Smooth muscle cell (in vitro differentiated cells): ENCODE measurements around the gene CIAO2A. TPM values are rescaled to one million over a fixed set of nuclear protein-coding genes. Genes with fewer than 3 reads are reported as not detected.

Experiments
- DNase-seq: peaks from one replicate; lab custom pipeline; 2025; ENCODE audit not compliant: unreplicated experiment; lab: John Stamatoyannopoulos, UW
- H2AFZ ChIP-seq: fragments of 200-600 bp; sonication (generic); 2 replicates; pipeline ENCODE4 v1.6.0; 2016; ENCODE audit warnings: antibody characterized with exemption, low read depth, mild to moderate bottlenecking
- H3F3A ChIP-seq: fragments of 200-600 bp; sonication (generic); 2 replicates; pipeline ENCODE4 v1.6.0; 2017; ENCODE audit warnings: antibody characterized with exemption, low read depth
- H3K27ac ChIP-seq: fragments of 200-600 bp; sonication (generic); 2 replicates; pipeline ENCODE4 v1.5.1; 2016; ENCODE audit warnings: low read depth, mild to moderate bottlenecking
- H3K27me3 ChIP-seq: fragments of 200-600 bp; sonication (generic); 2 replicates; pipeline ENCODE4 v1.6.1; 2016; ENCODE audit warnings: low read depth, mild to moderate bottlenecking
- H3K36me3 ChIP-seq: fragments of 200-600 bp; sonication (generic); 2 replicates; pipeline ENCODE4 v1.5.1; 2016; ENCODE audit warnings: low read depth
- H3K4me1 ChIP-seq: fragments of 200-600 bp; sonication (generic); 2 replicates; pipeline ENCODE4 v1.5.1; 2016; ENCODE audit warnings: low read depth
- H3K4me2 ChIP-seq: fragments of 200-600 bp; sonication (generic); 2 replicates; pipeline ENCODE4 v1.6.0; 2016; ENCODE audit warnings: mild to moderate bottlenecking
- H3K4me3 ChIP-seq: fragments of 200-600 bp; sonication (generic); 2 replicates; pipeline ENCODE4 v1.5.1; 2016; ENCODE audit warnings: mild to moderate bottlenecking
- H3K79me2 ChIP-seq: fragments of 200-600 bp; sonication (generic); 2 replicates; pipeline ENCODE4 v1.6.0; 2016; ENCODE audit warnings: low read depth, mild to moderate bottlenecking
- H3K9ac ChIP-seq: fragments of 200-600 bp; sonication (generic); 2 replicates; pipeline ENCODE4 v1.6.0; 2016; ENCODE audit warnings: low read depth
- H3K9me3 ChIP-seq: fragments of 200-600 bp; sonication (generic); replicated peaks from 2 replicates; pipeline ENCODE4 v1.5.1; 2016; ENCODE audit warnings: low read depth
- H4K20me1 ChIP-seq: fragments of 200-600 bp; sonication (generic); 2 replicates; pipeline ENCODE4 v1.6.0; 2016; ENCODE audit warnings: low read depth
- WGBS: methylation state at CpG from one replicate; pipeline ENCODE4 v1.1.7; 2016; ENCODE audit warnings: low lambda C conversion rate; 5-methylcytosine and 5-hydroxymethylcytosine counted together
- polyA plus RNA-seq: library from polyadenylated mRNA; unstranded; fragments of >200 nt; fragmentation: Nextera tagmentation; extraction: Ambion mirVana; gene quantifications from 2 replicates; pipeline ENCODE4 v1.2.1, GENCODE V29; 2016
- total RNA-seq: library from RNA; depleted of rRNA; stranded (reverse); fragments of >200 nt; gene quantifications from 2 replicates; pipeline ENCODE4 v1.2.3, GENCODE V29; 2014
- TF ChIP-seq, protein P1 (sequence below): fragments of 200-600 bp; sonication (generic); IDR thresholded peaks from 2 replicates; pipeline ENCODE4 v1.5.1; 2017; ENCODE audit warnings: borderline replicate concordance, mild to moderate bottlenecking, antibody characterized with exemption; ENCODE audit not compliant: insufficient read depth, poor library complexity, severe bottlenecking

The CIAO2A gene
- total RNA-seq = 123 and 130 TPM in 2 replicates
- 110 and 117 TPM in 2 replicates for polyA plus RNA-seq

GRCh38 chr15:64093627-64094417 lies at the start of gene CIAO2A:
Gene CIAO2A, minus strand, starts transcription at chr15:64093838. Its CDS starts 70 bp downstream, at chr15:64093768.
- peak within 1 kb of the TSS; percentile 90 for H2AFZ ChIP-seq
- peaks cover 26% of the 10 kb centered on the region for H4K20me1 ChIP-seq
- H3K4me2 ChIP-seq = peak within 1 kb of the TSS; percentile 87
- peaks cover 54% of the 10 kb centered on the region for H3K79me2 ChIP-seq
- H3K27ac ChIP-seq = peak within 1 kb of the TSS; percentile 62
- peaks cover 22% of the 10 kb centered on the region for H3K4me1 ChIP-seq
- H3F3A ChIP-seq = peaks cover 12% of the 10 kb centered on the region
- no peaks in the 10 kb centered on the region for H3K36me3 ChIP-seq
- peak within 1 kb of the TSS; percentile 74 for H3K4me3 ChIP-seq
- TF ChIP-seq, protein P1, sequence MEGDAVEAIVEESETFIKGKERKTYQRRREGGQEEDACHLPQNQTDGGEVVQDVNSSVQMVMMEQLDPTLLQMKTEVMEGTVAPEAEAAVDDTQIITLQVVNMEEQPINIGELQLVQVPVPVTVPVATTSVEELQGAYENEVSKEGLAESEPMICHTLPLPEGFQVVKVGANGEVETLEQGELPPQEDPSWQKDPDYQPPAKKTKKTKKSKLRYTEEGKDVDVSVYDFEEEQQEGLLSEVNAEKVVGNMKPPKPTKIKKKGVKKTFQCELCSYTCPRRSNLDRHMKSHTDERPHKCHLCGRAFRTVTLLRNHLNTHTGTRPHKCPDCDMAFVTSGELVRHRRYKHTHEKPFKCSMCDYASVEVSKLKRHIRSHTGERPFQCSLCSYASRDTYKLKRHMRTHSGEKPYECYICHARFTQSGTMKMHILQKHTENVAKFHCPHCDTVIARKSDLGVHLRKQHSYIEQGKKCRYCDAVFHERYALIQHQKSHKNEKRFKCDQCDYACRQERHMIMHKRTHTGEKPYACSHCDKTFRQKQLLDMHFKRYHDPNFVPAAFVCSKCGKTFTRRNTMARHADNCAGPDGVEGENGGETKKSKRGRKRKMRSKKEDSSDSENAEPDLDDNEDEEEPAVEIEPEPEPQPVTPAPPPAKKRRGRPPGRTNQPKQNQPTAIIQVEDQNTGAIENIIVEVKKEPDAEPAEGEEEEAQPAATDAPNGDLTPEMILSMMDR = no peak
- peak; percentile 56 for DNase-seq
- WGBS = under 1% methylated on average over 41 of the region's 41 CpGs
- no peaks in the 10 kb centered on the region for H3K27me3 ChIP-seq
- no peaks in the 10 kb centered on the region for H3K9me3 ChIP-seq
- peak within 1 kb of the TSS; percentile 70 for H3K9ac ChIP-seq

GRCh38 chr15:64143276-64143675 lies 49.6 kb upstream of the CIAO2A start:
- 87% methylated on average over 6 of the region's 6 CpGs for WGBS
- Histone ChIP-seq H2AFZ (no peak overlapping the region), H3K4me1 (no peaks in the 10 kb centered on the region)

DNA sequence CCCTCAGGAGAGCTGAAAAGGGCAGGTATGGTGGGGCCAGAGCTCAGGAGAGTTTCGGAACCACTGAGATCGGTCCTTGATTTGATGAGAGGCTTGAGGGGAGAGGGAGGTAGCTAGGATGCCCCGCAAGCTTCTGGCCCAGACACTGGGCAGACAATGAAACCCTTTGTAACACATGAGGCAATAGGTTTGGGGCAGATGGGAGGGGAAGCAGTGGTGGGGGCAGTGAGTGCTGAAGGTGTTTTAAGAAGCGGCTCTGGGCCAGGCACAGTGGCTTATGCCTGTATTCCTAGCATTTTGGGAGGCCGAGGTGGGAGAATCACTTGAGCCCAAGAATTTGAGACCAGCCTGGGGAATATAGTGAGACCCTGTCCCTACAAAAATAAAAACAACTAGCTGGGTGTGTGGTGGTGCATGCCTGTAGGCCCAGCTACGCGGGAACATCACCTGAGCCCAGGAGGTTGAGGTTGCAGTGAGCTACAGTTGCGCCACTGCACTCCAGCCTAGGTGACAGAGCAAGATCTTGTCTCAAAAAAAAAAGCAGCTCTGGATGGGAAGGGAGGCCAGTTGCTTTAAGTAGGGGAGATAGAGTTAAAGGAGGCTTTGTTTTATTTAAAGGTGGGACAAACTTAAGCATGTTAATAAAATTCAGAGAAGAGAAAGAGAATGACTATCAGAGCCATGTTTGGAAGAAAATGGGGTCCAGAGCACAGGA lies 48.3 kb upstream of the CIAO2A start:
- no peaks in the 10 kb centered on the region for H3K79me2 ChIP-seq
- no peak overlapping the region for H3K4me3 ChIP-seq
- no peaks in the 10 kb centered on the region for H3K9me3 ChIP-seq
- H3K4me2 ChIP-seq = no peak overlapping the region
- TF ChIP-seq, protein P1 = no peak
- whole genome bisulfite sequencing = 97% methylated on average over 8 of the region's 8 CpGs
- no peak overlapping the region for H3K9ac ChIP-seq
- no peak for DNase-seq
- no peak overlapping the region for H2AFZ ChIP-seq
- no peaks in the 10 kb centered on the region for H3K36me3 ChIP-seq
- H3K27ac ChIP-seq = no peak overlapping the region
- H3K27me3 ChIP-seq = no peaks in the 10 kb centered on the region
- H4K20me1 ChIP-seq = no peaks in the 10 kb centered on the region
- no peaks in the 10 kb centered on the region for H3F3A ChIP-seq
- H3K4me1 ChIP-seq = no peaks in the 10 kb centered on the region

More at GRCh38 chr15:64143276-64143675, 49.6 kb upstream of the CIAO2A start:
- H3K36me3 ChIP-seq = no peaks in the 10 kb centered on the region
- H3K9ac ChIP-seq = no peak overlapping the region
- H3K27me3 ChIP-seq = no peaks in the 10 kb centered on the region
- H3K4me3 ChIP-seq = no peak overlapping the region
- H3K27ac ChIP-seq = no peak overlapping the region
- no peak overlapping the region for H3K4me2 ChIP-seq
- no peaks in the 10 kb centered on the region for H4K20me1 ChIP-seq
- no peaks in the 10 kb centered on the region for H3K9me3 ChIP-seq
- TF ChIP-seq, protein P1 = no peak
- H3K79me2 ChIP-seq = no peaks in the 10 kb centered on the region
- DNase-seq = no peak
- no peaks in the 10 kb centered on the region for H3F3A ChIP-seq
